ENCODE measurements around the gene ZNF276.
"Not testable (repeated sequence)": the region's sequence is repeated elsewhere in the genome, so short reads cannot be mapped to it uniquely, and the experiment has no call there.

ZNF276 gene

GRCh38 chr16:89782489-89782888 lies 61.2 kb downstream of the ZNF276 start:
- DNase-seq (ENCODE audit: low read depth): no peak

DNA sequence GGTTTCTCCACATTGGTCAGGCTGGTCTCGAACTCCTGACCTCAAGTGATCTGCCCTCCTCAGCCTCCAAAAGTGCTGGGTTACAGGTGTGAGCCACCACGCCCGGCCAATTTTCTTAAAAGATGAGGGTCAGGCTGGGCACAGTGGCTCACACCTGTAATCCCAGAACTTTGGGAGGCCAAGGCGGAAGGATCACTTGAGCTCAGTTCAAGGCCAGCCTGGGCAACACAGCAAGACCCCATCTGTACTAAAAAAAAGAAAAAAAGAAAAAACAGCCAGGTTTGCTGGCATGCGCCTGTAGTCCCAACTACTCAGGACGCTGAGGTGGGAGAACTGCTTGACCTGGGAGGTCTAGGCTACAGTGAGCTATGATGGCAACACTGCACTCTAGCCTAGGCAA lies 62.6 kb downstream of the ZNF276 start:
- DNase-seq (ENCODE audit: low read depth): not testable (repeated sequence)

- no peak for DNase-seq (ENCODE audit: low read depth)
Observed at GRCh38 chr16:89784406-89784805, 63.1 kb downstream of the ZNF276 start.

DNA sequence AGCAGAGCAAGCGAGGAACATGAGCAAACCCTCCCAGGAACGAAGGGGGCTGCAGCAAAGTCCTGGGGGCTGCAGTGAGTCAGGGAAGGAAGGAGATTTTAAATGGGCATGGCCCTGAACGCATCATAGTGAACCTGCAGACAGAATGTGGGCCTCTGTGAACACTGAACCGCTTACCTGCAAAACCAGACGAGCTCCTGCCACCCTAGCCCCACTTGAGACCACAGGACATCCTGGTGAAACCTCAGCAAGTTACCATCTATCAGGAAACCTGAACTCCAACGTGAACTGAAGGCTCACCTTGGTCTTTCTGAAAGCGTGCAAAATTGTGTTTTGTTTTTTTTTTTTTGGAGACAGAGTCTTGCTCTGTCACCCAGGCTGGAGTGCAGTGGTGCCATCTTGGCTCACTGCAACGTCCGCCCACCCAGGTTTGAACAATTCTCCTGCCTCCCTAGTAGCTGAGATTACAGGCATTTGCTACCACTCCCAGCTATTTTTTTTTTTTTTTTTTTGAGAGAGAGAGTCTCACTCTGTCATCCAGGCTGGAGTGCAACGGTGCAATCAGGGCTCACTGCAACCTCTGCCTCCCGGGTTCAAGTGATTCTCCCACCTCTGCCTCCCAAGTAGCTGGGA lies 64.3 kb downstream of the ZNF276 start:
- peak; percentile 35 for DNase-seq (ENCODE audit: low read depth)

- no peak for DNase-seq (ENCODE audit: low read depth)
Observed at GRCh38 chr16:89786474-89787364, 65.4 kb downstream of the ZNF276 start.

DNA sequence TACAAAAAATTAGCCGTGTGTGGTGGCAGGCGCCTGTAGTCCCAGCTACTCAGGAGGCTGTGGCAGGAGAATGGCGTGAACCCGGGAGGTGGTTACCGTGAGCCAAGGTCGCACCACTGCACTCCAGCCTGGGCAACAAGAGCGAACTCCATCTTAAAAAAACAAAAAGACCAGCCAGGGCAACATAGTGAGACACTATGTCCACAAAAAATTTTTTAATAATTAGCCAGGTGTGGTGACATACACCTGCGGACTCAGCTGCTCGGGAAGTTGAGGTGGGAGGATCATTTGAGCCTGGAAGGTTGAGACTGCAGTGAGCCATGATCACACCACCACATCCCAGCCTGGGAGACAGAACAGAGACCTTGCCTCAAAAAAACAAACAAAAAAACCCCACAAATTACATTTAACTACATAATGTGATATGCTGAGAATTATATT lies 66.0 kb downstream of the ZNF276 start:
- no peak for DNase-seq (ENCODE audit: low read depth)
